Hepatocyte (in vitro differentiated cells): ENCODE data around the gene TM9SF1. TPM values are rescaled to one million over a fixed set of nuclear protein-coding genes. Genes with fewer than 3 reads are reported as not detected.
A peak's percentile ranks its signal among the peaks of the same experiment; 100 is the strongest.

ENCODE experiments used
- DNase-seq: peaks from one replicate; pipeline ENCODE4 v3.0.0-alpha.2; 2016; ENCODE audit warnings: low spot score
- H2AFZ ChIP-seq: fragments of 200-600 bp; sonication (generic); 2 replicates; pipeline ENCODE4 v1.6.0; 2016; ENCODE audit warnings: antibody characterized with exemption, mild to moderate bottlenecking
- H3K27ac ChIP-seq: fragments of 200-600 bp; sonication (generic); 2 replicates; pipeline ENCODE4 v1.5.1; 2016; ENCODE audit warnings: mild to moderate bottlenecking
- H3K27me3 ChIP-seq: fragments of 200-600 bp; sonication (generic); 2 replicates; pipeline ENCODE4 v1.6.1; 2016
- H3K36me3 ChIP-seq: fragments of 200-600 bp; sonication (generic); replicated peaks from 2 replicates; pipeline ENCODE4 v1.5.1; 2016; ENCODE audit warnings: low read depth; ENCODE audit not compliant: insufficient read depth
- H3K4me1 ChIP-seq: fragments of 200-600 bp; sonication (generic); 2 replicates; pipeline ENCODE4 v1.5.1; 2016; ENCODE audit warnings: mild to moderate bottlenecking, moderate library complexity; ENCODE audit not compliant: insufficient read depth
- H3K4me2 ChIP-seq: fragments of 200-600 bp; sonication (generic); 2 replicates; pipeline ENCODE4 v1.6.0; 2016
- H3K4me3 ChIP-seq: fragments of 200-600 bp; sonication (generic); 2 replicates; pipeline ENCODE4 v1.5.1; 2016; ENCODE audit warnings: mild to moderate bottlenecking
- H3K79me2 ChIP-seq: fragments of 200-600 bp; sonication (generic); 2 replicates; pipeline ENCODE4 v1.6.0; 2017; ENCODE audit warnings: mild to moderate bottlenecking
- H3K9me2 ChIP-seq: fragments of 200-600 bp; sonication (generic); replicated peaks from 2 replicates; pipeline ENCODE4 v1.6.0; 2017; ENCODE audit warnings: mild to moderate bottlenecking; ENCODE audit not compliant: insufficient read depth
- H3K9me3 ChIP-seq: fragments of 200-600 bp; sonication (generic); 2 replicates; pipeline ENCODE4 v1.5.1; 2016; ENCODE audit warnings: low read depth, mild to moderate bottlenecking
- H4K20me1 ChIP-seq: fragments of 200-600 bp; sonication (generic); 2 replicates; pipeline ENCODE4 v1.6.0; 2016; ENCODE audit warnings: mild to moderate bottlenecking; ENCODE audit not compliant: insufficient read depth, poor library complexity, severe bottlenecking
- CTCF ChIP-seq: fragments of 200-600 bp; sonication (generic); IDR thresholded peaks from 2 replicates; pipeline ENCODE4 v1.5.1; 2016; ENCODE audit warnings: antibody characterized with exemption, mild to moderate bottlenecking; ENCODE audit not compliant: poor library complexity
- EZH2 ChIP-seq: fragments of 200-600 bp; sonication (generic); IDR thresholded peaks from 2 replicates; pipeline ENCODE4 v1.6.1; 2016; ENCODE audit warnings: antibody characterized with exemption, mild to moderate bottlenecking, borderline replicate concordance
- EZH2phosphoT487 ChIP-seq: fragments of 200-600 bp; sonication (generic); IDR thresholded peaks from one replicate; pipeline ENCODE4 v1.6.1; 2018; ENCODE audit warnings: antibody characterized with exemption, mild to moderate bottlenecking, low read depth, moderate library complexity; ENCODE audit not compliant: unreplicated experiment, severe bottlenecking
- WGBS: methylation state at CpG from one replicate; pipeline ENCODE4 v1.1.6; 2016; ENCODE audit warnings: low lambda C conversion rate; ENCODE audit errors: missing lambda C conversion rate; 5-methylcytosine and 5-hydroxymethylcytosine counted together
- polyA plus RNA-seq: library from polyadenylated mRNA; unstranded; fragments of >200 nt; fragmentation: Nextera tagmentation; extraction: Ambion mirVana; gene quantifications from 2 replicates; pipeline ENCODE4 v1.2.1, GENCODE V29; 2016
- total RNA-seq: library from RNA; depleted of rRNA; stranded (reverse); fragments of >200 nt; gene quantifications from 2 replicates; pipeline ENCODE4 v1.2.3, GENCODE V29; 2014

The TM9SF1 gene
- total and polyA plus RNA-seq, 2 experiments from 2014 or later: 68.1 to 84.0 TPM

- WGBS: 88% methylated on average over 3 of the region's 3 CpGs
- peaks cover 56% of the 10 kb centered on the region for H3K79me2 ChIP-seq
- no peaks in the 10 kb centered on the region for H3K9me3 ChIP-seq
- no peaks in the 10 kb centered on the region for H3K27me3 ChIP-seq
- H3K4me3 ChIP-seq: no peak overlapping the region
- H3K27ac ChIP-seq: no peak overlapping the region
- no peak overlapping the region for H2AFZ ChIP-seq
- no peaks in the 10 kb centered on the region for H3K9me2 ChIP-seq
- H3K4me2 ChIP-seq: peak overlapping the region; percentile 87
- TF ChIP-seq EZH2: no peak
- TF ChIP-seq EZH2phosphoT487: no peak
- TF ChIP-seq CTCF: no peak
- peaks cover 20% of the 10 kb centered on the region for H3K4me1 ChIP-seq
- peaks cover 4% of the 10 kb centered on the region for H4K20me1 ChIP-seq
- H3K36me3 ChIP-seq: no peaks in the 10 kb centered on the region
- DNase-seq: no peak
Measured at GRCh38 chr14:24234095-24235005, 39.1 kb upstream of the TM9SF1 start.

GRCh38 chr14:24233538-24233866 lies 38.3 kb upstream of the TM9SF1 start:
- Histone ChIP-seq H4K20me1 (no peaks in the 10 kb centered on the region), H3K36me3 (no peaks in the 10 kb centered on the region), H3K27ac (peak overlapping the region; percentile 96), H3K4me1 (peaks cover 20% of the 10 kb centered on the region), H3K27me3 (no peaks in the 10 kb centered on the region), H3K9me2 (no peaks in the 10 kb centered on the region), H3K4me2 (peak overlapping the region; percentile 87), H2AFZ (no peak overlapping the region), H3K79me2 (peaks cover 62% of the 10 kb centered on the region), H3K9me3 (no peaks in the 10 kb centered on the region), H3K4me3 (peak overlapping the region; percentile 96)
- TF ChIP-seq EZH2 (no peak), CTCF (no peak), EZH2phosphoT487 (no peak)
- DNase-seq: no peak
- 47% methylated on average over 2 of the region's 2 CpGs for WGBS

- H3K79me2 ChIP-seq: peaks cover 67% of the 10 kb centered on the region
- no peaks in the 10 kb centered on the region for H3K36me3 ChIP-seq
- H3K4me1 ChIP-seq: peaks cover 20% of the 10 kb centered on the region
- H3K9me3 ChIP-seq: no peaks in the 10 kb centered on the region
- no peaks in the 10 kb centered on the region for H3K27me3 ChIP-seq
- peak within 1 kb of the TSS; percentile 96 for H3K4me3 ChIP-seq
- H3K27ac ChIP-seq: peak within 1 kb of the TSS; percentile 96
- no peaks in the 10 kb centered on the region for H4K20me1 ChIP-seq
- H3K4me2 ChIP-seq: peak within 1 kb of the TSS; percentile 87
- no peak for TF ChIP-seq CTCF
- no peak for TF ChIP-seq EZH2phosphoT487
- TF ChIP-seq EZH2: no peak
- peak within 1 kb of the TSS; percentile 98 for H2AFZ ChIP-seq
- peak; percentile 26 for DNase-seq
- no peaks in the 10 kb centered on the region for H3K9me2 ChIP-seq
- 10% methylated on average over 38 of the region's 38 CpGs for WGBS
Measured at GRCh38 chr14:24232645-24233537, 37.6 kb upstream of the TM9SF1 start, which contains the start of gene GMPR2. TSS of gene GMPR2 (plus strand) at chr14:24232929. CDS start at chr14:24233254, 325 bp downstream.
